GM12864 (cell line): ENCODE data around the gene SLC9A2.

Source experiments
- DNase-seq: peaks from one replicate; pipeline ENCODE4 v3.0.0-alpha.2; 2011; ENCODE audit warnings: low read depth
- H3K4me3 ChIP-seq: 2 replicates; pipeline ENCODE4 v1.5.1; 2011; ENCODE audit warnings: mild to moderate bottlenecking, low read depth, low read length, control low read depth
- CTCF ChIP-seq: IDR thresholded peaks from 2 replicates; pipeline ENCODE4 v1.5.1; 2011; ENCODE audit warnings: low read depth, mild to moderate bottlenecking, moderate library complexity, low read length, control low read depth, inconsistent platforms; ENCODE audit errors: missing control alignments

Gene SLC9A2

GRCh38 chr2:102703748-102704147 is 84.4 kb downstream of the SLC9A2 start:
- no peak for DNase-seq
- peak; percentile 34 for TF ChIP-seq CTCF
- no peak overlapping the region for H3K4me3 ChIP-seq

GRCh38 chr2:102704531-102704930 is 85.2 kb downstream of the SLC9A2 start:
- DNase-seq, result no peak
- TF ChIP-seq CTCF, result no peak
- no peak overlapping the region for H3K4me3 ChIP-seq

GRCh38 chr2:102707796-102708695 is 88.7 kb downstream of the SLC9A2 start:
- no peak for TF ChIP-seq CTCF
- H3K4me3 ChIP-seq, result no peak overlapping the region
- DNase-seq, result no peak

- DNase-seq, result no peak
- no peak overlapping the region for H3K4me3 ChIP-seq
- TF ChIP-seq CTCF, result no peak
These were observed 89.7 kb downstream of the SLC9A2 start for GRCh38 chr2:102708847-102709559.

GRCh38 chr2:102717308-102718018 is 98.1 kb downstream of the SLC9A2 start:
- no peak for DNase-seq
- no peak overlapping the region for H3K4me3 ChIP-seq
- no peak for TF ChIP-seq CTCF

GRCh38 chr2:102718387-102719316 is 99.3 kb downstream of the SLC9A2 start:
- no peak for DNase-seq
- no peak overlapping the region for H3K4me3 ChIP-seq
- no peak for TF ChIP-seq CTCF
